ENCODE results near the gene TOMM34. TPM values are rescaled to one million over a fixed set of nuclear protein-coding genes. Genes with fewer than 3 reads are reported as not detected.
A peak's percentile ranks its signal among the peaks of the same experiment; 100 is the strongest.

TOMM34 gene
- total RNA-seq, 2 experiments from 2014 or later: 38.6 to 48.2 TPM

DNA sequence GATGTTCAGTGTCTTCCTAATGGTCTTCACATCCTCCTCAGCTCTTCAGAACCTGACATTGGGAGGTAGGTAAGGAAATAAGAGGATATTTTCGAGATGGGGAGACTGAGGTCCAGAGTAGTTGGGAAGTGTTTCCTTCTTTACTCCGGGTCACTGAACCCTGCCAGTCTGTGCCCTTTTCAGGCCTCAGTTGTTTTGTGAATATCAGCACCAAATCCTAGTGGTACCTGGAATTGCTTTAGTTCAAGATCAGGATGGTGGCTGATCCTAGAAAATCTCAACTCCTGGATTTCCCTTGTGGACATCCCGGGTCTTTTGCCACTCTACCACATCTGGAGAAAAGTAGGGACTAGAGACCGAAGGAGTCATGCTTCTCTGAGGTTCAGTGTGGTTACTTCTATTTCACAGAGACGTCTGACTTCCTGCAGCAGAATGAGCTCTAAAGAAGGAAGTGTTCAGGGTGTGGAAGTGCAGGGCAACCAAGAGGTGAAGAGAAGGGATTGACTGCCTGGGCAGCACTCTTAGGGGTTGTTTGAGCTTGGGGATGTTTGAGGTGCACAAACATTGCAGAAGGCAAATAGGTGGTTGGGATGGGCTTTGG, 7.1 kb upstream of the TOMM34 start:
- Histone ChIP-seq H2AFZ (ENCODE audit: low read length) (no peak overlapping the region), H3K36me3 (ENCODE audit: insufficient read depth, low read length) (peaks cover 15% of the 10 kb centered on the region), H3K4me1 (ENCODE audit: insufficient read depth, low read length, poor library complexity, severe bottlenecking) (peaks cover 74% of the 10 kb centered on the region), H3K79me2 (ENCODE audit: insufficient read depth, low read depth, low read length) (peaks cover 60% of the 10 kb centered on the region), H3K9me3 (ENCODE audit: low read length) (no peaks in the 10 kb centered on the region), H3K4me2 (ENCODE audit: low read length) (peak overlapping the region; percentile 88), H3K27ac (ENCODE audit: low read depth, low read length, poor library complexity, severe bottlenecking) (peak overlapping the region; percentile 82), H3K9me2 (ENCODE audit: insufficient read depth, low read length) (no peaks in the 10 kb centered on the region), H3K4me3 (ENCODE audit: low read depth, low read length, poor library complexity, severe bottlenecking) (peak overlapping the region; percentile 89), H4K20me1 (ENCODE audit: insufficient read depth, low read length) (peaks cover 14% of the 10 kb centered on the region; the same call in 1 of the 2 replicates)
- ChIA-PET CTCF (ENCODE audit: unreplicated experiment) (interaction anchor here (1.4 kb wide), 1 partner anchor 10 kb away, joined by 7 read pairs; no protein-coding TSS in a partner anchor), POLR2A (interaction anchor here (0.5 to 4.1 kb wide), 4 partner anchors 10 to 381 kb away, joined by 3 to 31 read pairs (median 3); no protein-coding TSS in a partner anchor)
- peak; percentile 77 for DNase-seq (ENCODE audit: low spot score)
- BruUV-seq (replicated peaks): no TSS peak
- no peak for TF ChIP-seq EZH2phosphoT487 (IDR thresholded peaks at IDR 0.05; ENCODE audit: borderline replicate concordance, low read depth, low read length)
- TF ChIP-seq, protein P1, sequence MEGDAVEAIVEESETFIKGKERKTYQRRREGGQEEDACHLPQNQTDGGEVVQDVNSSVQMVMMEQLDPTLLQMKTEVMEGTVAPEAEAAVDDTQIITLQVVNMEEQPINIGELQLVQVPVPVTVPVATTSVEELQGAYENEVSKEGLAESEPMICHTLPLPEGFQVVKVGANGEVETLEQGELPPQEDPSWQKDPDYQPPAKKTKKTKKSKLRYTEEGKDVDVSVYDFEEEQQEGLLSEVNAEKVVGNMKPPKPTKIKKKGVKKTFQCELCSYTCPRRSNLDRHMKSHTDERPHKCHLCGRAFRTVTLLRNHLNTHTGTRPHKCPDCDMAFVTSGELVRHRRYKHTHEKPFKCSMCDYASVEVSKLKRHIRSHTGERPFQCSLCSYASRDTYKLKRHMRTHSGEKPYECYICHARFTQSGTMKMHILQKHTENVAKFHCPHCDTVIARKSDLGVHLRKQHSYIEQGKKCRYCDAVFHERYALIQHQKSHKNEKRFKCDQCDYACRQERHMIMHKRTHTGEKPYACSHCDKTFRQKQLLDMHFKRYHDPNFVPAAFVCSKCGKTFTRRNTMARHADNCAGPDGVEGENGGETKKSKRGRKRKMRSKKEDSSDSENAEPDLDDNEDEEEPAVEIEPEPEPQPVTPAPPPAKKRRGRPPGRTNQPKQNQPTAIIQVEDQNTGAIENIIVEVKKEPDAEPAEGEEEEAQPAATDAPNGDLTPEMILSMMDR (conservative IDR thresholded peaks at IDR 0.05; ENCODE audit: low read length): no peak
- intact Hi-C loops (cut with micrococcal nuclease; ENCODE audit: unreplicated experiment): loop anchor here (2.0 to 10.0 kb wide), 3 partner anchors 57 to 383 kb away; partner anchors contain the start of genes PABPC1L, PKIG and YWHAB

GRCh38 chr20:44966030-44966961, 6.1 kb upstream of the TOMM34 start, which contains the start of gene STK4:
TSS of gene STK4 (plus strand) at chr20:44966512. CDS start at chr20:44966569, 57 bp downstream.
- Histone ChIP-seq H3K4me3 (ENCODE audit: low read depth, low read length, poor library complexity, severe bottlenecking) (peak within 1 kb of the TSS; percentile 89), H3K9me2 (ENCODE audit: insufficient read depth, low read length) (no peaks in the 10 kb centered on the region), H3K4me2 (ENCODE audit: low read length) (peak within 1 kb of the TSS; percentile 88), H4K20me1 (ENCODE audit: insufficient read depth, low read length) (peaks cover 14% of the 10 kb centered on the region; the same call in 1 of the 2 replicates), H3K9me3 (ENCODE audit: low read length) (no peaks in the 10 kb centered on the region), H3K27ac (ENCODE audit: low read depth, low read length, poor library complexity, severe bottlenecking) (peak within 1 kb of the TSS; percentile 82), H3K36me3 (ENCODE audit: insufficient read depth, low read length) (peaks cover 7% of the 10 kb centered on the region), H2AFZ (ENCODE audit: low read length) (peak within 1 kb of the TSS; percentile 49; the same call in 1 of the 2 replicates), H3K79me2 (ENCODE audit: insufficient read depth, low read depth, low read length) (peaks cover 50% of the 10 kb centered on the region), H3K4me1 (ENCODE audit: insufficient read depth, low read length, poor library complexity, severe bottlenecking) (peaks cover 69% of the 10 kb centered on the region)
- intact Hi-C loops (cut with micrococcal nuclease; ENCODE audit: unreplicated experiment): loop anchor here (2.0 to 10.0 kb wide), 3 partner anchors 55 to 381 kb away; partner anchors contain the start of genes PABPC1L, PKIG and YWHAB
- DNase-seq (ENCODE audit: low spot score): peak; percentile 98
- BruUV-seq (replicated peaks): no TSS peak
- ChIA-PET POLR2A (interaction anchor here (1.3 to 4.1 kb wide), 3 partner anchors 11 to 380 kb away, joined by 3 to 31 read pairs (median 17); no protein-coding TSS in a partner anchor), CTCF (ENCODE audit: unreplicated experiment) (interaction anchor here (1.6 kb wide), 1 partner anchor 12 kb away, joined by 4 read pairs; no protein-coding TSS in a partner anchor)
- TF ChIP-seq, protein P1 (conservative IDR thresholded peaks at IDR 0.05; ENCODE audit: low read length): peak; percentile 74
- TF ChIP-seq EZH2phosphoT487 (IDR thresholded peaks at IDR 0.05; ENCODE audit: borderline replicate concordance, low read depth, low read length): no peak

All from OCI-LY7 (cell line).